NCI-H1048 (cell line): Measurements from ENCODE around the gene TPTE.
"Not testable (repeated sequence)": the region's sequence is repeated elsewhere in the genome, so short reads cannot be mapped to it uniquely, and the experiment has no call there.

Experiments used
- DNase-seq: peaks from one replicate; lab custom pipeline; 2025; lab: John Stamatoyannopoulos, UW

The TPTE gene

DNA sequence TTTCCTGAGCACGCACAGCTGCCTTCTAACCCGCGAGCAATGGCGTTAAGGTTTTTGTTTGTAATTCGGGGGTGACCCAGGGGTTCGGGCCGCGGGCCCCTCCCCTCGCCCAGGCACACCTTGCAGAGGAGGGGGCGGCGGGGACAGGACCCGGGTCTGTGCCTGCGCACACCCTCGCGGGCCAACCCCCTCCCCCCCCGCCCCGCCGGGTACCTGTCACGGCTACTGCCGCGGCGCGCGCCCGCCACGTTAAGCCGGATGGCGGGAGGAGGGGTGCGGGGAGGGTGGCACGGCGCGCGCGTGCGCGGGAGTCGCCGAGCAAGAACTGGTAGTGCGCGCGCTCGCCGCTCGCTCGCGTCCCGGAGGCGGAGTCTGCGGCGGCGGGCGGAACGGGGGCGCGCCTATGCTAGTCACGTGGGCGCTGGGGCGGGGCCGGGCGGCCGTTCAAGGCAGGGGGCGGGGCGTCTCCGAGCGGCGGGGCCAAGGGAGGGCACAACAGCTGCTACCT, at the start of gene TPTE:
Gene TPTE (plus strand): TSS at position 493 of the 508 bp plus-strand sequence. CDS start 17,141 bp downstream, outside the sequence.
- no peak for DNase-seq

DNA sequence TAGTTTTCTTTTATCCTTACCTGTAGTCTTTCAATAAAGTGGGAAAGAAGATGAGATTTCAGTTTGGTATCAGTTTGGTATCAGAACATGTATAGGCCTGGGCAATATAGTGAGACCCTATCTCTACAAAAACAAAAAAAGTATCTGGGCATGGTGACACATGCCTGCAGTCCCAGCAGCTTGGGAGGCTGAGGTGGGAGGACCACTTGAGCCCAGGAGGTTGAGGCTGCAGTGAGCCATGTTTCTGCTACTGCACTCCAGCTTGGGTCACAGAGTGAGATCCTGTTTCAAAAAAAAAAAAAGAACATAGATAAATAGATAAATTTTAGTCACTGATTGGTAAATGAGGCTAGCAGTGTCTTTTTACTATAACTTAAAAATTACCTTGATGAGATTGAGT, 49.4 kb upstream of the TPTE start:
- DNase-seq = not testable (repeated sequence)

DNA sequence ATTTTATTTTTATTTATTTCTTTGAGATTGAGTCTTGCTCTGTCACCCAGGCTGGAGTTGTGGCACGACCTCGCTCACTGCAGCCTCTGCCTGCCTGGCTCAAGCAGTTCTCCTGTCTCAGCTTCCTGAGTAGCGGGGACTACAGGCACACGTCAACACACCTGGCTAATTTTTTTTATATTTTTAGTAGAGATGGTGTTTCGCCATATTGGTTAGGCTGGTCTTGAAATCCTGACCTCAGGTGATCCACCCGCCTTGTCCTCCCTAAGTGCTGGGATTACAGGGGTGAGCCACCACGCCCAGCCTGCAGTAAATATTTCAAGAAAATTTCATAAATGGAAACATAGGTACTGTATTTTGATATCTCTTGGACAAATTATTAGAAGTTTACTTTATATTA, 43.6 kb upstream of the TPTE start:
- DNase-seq = not testable (repeated sequence)

DNA sequence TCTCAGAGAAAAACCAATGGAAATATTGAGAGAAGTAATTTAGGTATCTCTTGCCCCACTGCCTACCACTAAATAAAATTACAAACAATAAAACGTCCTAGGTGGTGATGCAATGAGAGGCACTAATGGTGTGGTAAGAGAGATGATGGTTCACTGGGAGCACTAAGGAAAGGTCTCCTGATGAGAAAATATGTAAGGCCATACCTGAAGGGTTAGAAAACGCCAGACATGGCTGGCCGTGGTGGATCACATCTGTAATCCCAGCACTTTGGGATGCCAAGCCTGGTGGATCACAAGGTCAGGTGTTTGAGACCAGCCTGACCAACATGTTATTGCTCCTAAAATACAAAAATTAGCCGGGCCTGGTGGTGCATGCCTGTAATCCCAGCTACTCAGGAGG, 41.5 kb upstream of the TPTE start:
- DNase-seq = not testable (repeated sequence)

DNA sequence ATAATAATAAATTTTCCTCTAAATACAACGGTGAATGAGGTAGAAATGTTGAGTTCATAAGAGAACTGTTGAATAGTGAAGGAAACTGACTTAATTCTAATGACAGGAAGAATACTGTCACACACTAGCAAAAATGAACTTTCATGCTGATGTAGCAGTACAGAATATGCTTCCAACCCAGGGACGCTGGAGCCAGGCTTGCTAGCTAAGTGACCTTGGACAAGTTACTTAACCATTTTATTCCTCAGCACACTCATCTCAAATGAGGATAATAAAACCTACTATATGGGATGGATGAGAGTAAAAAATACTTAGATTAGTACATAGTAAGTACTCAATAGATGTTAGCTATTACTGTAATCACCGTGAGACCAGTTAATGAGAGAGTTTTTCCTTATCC, 36.5 kb upstream of the TPTE start:
- DNase-seq = not testable (repeated sequence)

DNA sequence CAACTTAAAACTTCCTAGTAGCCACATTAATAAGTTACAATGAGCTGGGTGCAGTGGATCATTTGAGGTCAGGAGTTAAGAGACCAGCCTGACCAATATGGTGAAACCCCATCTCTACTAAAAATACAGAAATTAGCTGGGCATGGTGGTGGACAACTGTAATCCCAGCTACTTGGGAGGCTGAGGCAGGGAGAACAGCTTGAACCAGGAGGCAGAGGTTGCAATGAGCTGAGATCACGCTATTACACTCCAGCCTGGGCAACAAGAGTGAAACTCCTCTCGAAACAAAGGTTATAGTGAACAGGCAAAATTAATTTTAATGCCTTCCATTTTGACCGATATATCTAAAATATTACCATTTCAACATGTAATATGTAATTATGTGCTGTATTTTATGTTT, 30.9 kb upstream of the TPTE start:
- DNase-seq = not testable (repeated sequence)

DNA sequence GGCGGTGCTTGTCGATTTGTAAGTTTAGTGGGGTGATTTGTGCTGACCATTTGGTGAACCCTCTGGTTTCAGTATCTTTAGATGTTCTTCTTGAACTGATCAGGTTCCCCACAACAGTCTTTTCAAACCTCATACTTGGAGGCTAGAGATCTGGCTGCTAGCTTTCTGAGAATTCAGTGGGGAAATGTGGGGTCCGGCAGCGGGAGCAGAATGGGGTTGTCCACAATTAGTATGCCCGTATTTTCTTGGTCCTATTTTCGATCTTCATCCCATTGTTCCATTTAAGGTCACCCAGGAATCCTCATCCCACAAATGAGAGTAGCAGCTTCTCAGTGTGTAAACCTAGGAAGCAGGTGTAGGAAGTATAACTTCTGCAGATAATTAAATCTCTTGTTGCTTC, 10.3 kb upstream of the TPTE start:
- DNase-seq = no peak

DNA sequence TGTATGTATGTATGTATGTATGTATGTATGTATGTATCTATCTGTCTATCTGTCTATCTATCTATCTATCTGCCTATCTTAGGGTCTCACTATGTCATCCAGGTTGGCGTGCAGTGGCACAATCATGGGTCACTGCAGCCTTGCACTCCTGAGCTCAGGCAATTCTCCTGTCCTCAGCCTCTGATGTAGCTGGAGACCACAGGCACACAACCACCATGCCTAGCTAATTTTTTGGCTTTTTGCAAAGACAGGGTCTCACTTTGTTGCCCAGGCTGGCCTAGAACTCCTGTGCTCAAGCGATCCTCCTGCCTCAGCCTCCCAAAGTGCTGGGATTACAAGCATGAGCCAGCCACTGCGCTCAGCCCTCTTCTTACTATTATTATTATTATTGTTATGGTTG, 4.5 kb upstream of the TPTE start:
- not testable (repeated sequence) for DNase-seq

DNA sequence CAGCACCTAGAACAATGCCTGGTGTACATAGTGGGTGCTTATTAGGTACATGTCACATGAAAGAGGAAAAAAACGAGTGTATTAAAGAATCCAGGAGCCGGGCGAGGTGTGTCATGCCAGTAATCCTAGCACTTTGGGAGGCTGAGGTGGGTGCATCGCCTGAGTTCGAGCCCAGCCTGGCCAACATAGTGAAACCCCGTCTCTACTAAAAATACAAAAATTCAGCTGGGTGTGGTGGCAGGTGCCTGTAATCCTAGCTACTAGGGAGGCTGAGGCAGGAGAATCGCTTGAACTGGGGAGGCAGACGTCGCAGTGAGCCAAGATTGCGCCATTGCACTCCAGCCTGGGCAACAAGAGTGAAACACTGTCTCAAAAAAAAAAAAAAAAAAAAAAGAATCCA, 3.5 kb upstream of the TPTE start:
- DNase-seq = not testable (repeated sequence)

DNA sequence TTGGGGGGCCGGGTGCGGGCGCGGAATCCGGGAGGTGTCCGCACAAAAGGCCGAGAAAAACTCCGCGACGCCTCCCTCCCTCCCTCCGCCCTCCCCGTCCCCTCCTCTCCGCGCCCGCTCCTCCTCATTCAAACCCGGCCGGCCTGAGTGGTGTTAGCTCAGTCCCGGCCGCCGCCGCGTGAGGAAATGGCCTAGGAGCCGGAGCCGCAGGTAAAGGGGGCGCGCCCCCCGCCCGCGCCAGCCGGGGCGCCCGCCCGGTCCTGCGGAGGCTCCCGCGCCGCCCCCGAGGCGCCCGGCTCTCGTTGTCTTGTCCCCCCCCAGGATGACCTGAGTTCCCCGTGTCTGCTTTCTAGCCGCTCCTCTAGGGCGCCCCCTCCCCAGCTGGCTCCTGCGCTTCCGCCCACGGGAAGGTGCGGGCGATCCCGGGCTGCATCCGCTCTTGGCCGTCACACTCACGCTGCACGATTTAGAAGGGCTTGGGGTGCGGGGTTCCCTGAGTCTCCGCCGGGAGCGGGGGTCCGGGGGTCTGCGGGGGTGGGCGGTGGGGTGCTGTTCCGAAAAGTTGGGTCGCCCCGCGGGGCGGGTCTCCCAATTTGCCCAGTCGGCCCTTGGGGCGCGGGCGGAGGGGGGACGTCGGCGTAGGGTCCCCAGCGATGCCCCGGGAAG, 585 bp downstream of the TPTE start:
- not testable (repeated sequence) for DNase-seq

DNA sequence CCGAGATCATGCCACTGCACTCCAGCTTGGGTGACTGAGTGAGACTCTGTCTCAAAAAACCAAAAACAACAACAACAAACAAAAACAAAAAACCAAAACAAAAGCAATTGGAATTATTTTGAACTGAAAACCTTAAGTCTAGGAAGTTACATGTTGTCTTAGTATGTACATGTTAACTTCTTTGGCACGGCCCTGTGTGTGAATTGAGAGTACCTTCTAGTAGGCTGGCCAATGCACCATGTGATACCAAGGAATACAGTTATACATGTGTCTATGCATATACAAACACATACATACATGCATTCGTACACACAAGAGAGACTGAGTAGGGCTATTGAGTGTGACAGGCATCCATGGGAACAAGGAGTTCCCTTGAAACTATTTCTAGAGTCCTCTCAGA, 18.6 kb downstream of the TPTE start:
- DNase-seq = no peak

DNA sequence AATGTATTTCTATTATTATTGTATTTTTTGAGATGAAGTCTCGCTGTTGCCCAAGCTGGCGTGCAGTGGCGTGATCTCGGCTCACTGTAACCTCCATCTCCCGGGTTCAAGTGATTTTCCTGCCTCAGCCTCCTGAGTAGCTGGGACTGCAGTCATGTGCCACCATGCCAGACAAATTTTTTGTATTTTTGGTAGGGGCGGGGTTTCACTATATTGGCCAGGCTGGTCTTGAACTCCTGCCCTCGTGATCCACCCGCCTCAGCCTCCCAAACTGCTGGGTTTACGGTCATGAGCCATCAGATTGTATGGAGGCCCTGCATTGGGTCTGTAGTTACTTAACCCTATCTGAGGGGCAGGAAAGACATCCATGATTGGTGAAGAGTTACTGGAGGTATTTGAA, 23.0 kb downstream of the TPTE start:
- not testable (repeated sequence) for DNase-seq

DNA sequence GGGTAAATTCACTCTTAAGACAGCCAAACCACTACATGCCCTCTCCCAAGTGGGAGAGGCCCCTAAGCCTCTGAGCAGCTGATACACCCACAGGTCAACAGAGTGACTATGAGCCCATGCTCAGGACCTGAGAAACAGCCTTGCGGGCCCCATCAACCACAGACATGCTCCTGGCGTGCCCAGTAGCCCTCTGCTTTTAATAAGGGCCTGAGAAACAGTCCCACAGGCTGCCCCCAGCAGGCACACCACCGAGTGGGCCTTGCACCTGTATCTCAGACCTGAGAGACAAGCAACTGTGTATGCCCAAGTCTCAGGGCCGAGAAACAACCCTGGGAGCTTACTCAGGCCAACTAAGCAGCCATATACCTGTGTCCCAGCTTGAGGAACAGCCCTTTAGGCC, 26.5 kb downstream of the TPTE start:
- DNase-seq = not testable (repeated sequence)

DNA sequence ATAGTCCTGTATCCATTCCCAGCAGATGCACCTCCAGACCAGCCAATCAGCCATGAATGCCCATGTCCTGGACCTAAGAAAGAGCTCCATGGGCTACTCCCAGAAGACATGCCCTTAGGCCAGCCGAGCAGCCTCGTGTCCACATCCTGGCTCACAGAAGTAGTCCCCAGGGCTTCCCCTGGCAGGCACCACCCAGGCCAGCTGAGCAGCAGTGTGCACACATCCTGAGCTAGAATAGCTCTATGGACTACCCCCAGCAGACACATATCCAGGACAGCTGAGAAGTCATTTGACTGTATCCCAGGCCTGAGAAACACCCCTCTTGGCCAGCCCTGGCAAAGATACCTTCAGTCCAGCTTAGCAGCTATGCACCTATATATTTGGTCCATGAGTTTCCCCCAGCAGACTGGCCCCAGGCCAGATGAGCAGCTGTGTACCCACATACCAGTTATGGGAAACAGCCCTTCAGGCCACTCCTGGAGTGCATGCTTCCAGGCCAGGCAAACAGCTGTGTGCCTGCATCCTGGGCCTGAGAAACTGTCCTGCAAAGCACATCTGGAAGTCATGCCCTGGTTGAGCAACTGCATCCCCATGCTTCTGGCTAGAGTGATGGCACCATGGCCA, 27.1 kb downstream of the TPTE start:
- not testable (repeated sequence) for DNase-seq

DNA sequence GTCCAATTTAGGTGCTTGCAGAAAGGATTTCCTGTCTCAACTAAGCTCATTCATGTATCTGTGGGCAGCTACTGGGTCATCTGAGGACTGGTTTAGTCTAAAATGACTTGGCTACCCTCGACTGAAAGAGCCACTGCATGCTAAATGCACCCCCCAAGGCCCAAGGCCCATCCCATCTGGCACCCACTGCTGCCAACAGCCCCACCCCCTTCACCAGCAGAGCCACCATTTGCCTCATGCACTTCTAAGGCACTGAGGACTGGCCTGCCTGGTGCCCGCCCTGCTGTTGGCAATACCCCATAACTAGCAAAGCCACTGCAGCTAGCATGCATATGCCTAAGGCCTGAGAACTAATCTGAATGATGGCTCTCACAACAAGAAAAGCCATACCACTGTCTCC, 49.4 kb downstream of the TPTE start:
- not testable (repeated sequence) for DNase-seq

DNA sequence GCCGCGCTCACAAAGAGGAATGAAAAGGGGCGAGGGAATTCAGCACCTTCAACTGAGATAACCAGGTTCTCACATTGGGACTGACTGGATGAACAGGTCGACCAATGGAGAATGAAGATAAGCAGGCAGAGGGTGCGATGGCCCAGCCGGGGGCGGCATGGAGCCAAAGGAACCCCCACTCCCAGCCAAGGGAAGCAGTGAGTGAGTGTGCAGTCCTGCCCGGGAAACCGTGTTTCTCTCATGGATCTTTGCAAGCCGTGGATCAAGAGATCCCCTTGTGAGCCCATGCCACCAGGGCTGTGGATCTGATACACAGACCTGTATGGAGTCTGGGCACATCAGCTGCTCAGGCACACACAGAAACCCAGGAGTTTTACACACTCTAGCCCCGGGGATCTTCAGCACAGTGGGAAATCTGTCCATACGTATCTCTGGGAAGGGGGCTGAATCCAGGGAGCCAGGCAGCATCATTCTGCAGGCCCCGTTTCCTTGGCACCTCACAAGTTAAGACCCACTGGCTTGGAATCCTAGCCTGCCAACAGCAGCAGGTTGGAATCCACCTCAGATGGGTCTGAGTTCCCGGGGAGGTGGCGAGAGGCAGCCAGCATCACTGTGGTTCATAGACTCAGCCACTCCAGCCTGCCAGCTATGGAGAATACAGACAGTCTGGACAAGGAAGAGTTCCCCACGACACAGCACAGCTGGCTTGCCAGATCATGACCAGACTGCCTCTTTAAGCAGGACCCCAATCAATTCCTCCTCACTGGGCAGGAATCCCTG, 53.3 kb downstream of the TPTE start:
- DNase-seq = not testable (repeated sequence)

DNA sequence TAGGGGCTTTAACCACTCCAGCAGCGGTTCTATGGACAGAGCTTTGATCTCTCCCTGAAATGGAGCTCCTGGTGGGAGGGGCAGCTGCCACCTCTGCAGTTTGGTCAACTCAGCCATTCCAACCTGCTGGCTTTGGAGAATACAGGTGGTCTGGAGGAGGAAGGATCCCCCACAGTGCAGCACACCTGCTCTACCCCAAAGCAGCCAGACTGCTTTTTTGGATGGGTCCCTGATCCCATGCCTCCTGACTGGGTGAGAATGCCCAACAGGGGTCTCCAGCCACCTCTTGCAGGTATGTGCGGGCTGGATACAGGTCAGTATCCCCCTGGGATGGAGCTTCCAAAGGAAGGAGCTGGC, 53.9 kb downstream of the TPTE start:
- no peak for DNase-seq

DNA sequence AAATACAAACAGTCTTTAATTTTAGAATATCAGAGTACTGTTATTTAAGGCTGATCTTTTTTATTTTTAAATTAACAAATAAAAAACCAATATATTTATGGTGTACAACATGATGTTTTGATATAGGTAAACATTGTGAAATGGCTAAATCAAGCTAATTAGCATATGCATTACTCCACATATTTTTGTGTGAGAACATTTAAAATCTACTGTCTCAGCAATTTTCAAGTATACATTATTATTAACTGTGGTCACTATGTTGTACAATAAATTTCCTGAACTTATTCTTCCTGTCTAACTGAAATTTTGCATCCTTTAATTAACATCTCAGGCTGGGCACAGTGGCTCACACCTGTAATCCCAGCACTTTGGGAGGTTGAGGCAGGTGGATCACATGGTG, 57.5 kb downstream of the TPTE start:
- DNase-seq = not testable (repeated sequence)

DNA sequence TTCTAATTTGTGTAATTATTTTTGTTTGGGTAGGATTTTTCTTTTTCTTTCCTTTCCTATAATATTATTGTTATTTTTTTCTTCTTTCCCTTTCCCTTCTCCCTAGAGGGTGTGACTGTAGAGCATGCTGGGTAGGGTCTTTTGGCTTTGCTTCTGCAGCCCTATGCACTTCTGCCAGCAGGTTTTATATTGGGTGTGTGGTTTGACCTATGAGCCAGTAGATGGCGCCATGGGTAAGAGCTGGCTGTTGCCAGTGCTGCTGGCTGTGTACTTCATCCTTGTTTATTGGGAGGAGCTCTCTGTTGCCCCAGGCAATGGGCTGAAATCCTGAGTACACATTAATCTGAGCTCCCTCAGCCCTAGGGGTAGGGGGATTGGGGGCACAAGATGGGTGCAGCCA, 67.7 kb downstream of the TPTE start:
- not testable (repeated sequence) for DNase-seq

DNA sequence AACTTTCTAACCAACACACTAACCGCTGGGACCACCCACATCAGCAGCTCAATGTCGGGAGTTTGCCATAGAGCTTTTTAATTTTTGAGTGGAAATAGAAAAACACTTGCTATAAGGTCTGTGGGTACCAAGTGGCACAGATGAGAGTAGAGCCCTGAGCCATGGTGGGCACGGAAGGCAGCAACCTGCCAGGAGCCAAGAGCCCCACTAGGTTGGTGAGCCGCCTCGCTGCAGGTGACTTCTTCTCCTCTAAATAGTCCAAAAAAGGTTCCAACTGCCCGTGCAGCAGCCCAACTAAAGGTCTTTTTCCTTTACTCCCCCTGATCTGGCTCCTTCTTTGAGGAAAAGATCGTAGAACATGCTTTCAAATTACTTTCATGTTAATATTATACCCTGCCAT, 85.7 kb downstream of the TPTE start:
- not testable (repeated sequence) for DNase-seq

DNA sequence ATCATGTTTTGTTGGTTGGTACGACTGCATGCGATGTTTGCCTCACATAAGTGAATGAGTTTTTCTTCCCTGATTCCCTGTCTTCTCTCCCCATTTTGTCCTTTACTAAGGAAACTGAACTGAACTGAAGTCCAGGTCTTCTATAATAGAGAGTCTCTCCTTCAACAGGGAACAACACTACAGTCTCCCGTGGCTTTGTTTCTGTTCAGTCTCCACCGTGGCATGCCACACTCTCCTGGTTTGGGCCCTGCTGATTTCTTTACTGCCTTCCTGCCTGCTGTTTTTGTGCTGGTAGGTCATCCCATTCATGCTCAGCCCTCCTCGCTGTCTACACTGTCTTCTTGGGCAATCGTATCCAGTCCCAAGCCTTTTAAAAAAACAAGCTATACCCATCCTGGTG, 92.9 kb downstream of the TPTE start:
- DNase-seq = not testable (repeated sequence)

DNA sequence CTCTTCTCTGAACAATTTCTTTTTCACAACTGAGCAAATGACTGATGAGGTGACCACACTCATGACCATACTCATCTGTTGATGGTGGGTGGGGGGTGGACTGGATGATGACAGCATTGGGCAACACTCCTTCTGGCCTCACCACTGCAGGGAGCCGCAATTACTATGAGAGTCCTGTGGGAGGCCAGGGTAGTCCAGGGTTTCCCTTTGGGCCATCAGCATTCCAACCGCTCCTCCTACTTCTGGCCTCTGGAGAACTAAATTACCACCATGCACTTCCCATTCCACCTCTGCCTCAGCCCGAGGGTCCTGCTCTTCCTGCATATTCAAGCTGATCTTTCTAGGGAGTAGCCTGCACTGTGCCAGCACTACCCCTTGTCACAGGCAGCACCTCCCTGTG, 94.7 kb downstream of the TPTE start:
- DNase-seq = not testable (repeated sequence)

DNA sequence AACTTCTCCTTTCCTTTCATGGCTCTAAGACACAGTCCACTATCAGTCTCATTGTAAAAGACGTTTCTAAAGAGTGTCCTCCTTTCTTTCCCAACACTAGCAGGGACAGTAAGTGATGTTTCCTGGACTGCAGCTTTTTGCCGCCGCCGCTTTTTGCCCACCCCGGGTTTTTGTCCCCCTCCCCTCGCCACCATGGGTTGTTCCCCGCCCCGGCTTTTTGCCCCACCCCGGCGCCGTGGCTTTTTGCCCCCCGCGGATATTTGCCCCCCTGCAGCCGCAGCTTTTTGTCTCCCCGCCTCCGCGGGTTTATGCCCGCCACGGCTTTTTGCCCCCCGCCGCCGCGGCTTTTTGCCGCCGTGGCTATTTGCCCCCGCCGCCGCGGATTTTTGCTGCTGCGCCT, 95.2 kb downstream of the TPTE start:
- DNase-seq = no peak
